IPS-20b (cell line): ENCODE measurements around the gene TNFRSF25.

Experiments used
- H3K27ac ChIP-seq: one replicate; pipeline ENCODE4 v1.5.1; 2013; ENCODE audit warnings: low read length
- H3K27me3 ChIP-seq: 2 replicates; pipeline ENCODE4 v1.6.1; 2013; ENCODE audit warnings: mild to moderate bottlenecking, low read length, inconsistent platforms; ENCODE audit not compliant: insufficient read depth
- H3K36me3 ChIP-seq: 2 replicates; pipeline ENCODE4 v1.6.1; 2013; ENCODE audit warnings: low read depth, mild to moderate bottlenecking, inconsistent platforms, low read length, moderate library complexity; ENCODE audit not compliant: insufficient read depth
- H3K4me1 ChIP-seq: 2 replicates; pipeline ENCODE4 v1.6.1; 2013; ENCODE audit warnings: mild to moderate bottlenecking, control low read depth, inconsistent platforms, low read length, moderate library complexity; ENCODE audit not compliant: insufficient read depth
- H3K4me3 ChIP-seq: 2 replicates; pipeline ENCODE4 v1.5.1; 2013; ENCODE audit warnings: mild to moderate bottlenecking, low read length, inconsistent platforms
- H3K9ac ChIP-seq: 2 replicates; pipeline ENCODE4 v1.6.1; 2013; ENCODE audit warnings: low read depth, mild to moderate bottlenecking, inconsistent platforms, low read length, moderate library complexity
- H3K9me3 ChIP-seq: 2 replicates; pipeline ENCODE4 v1.6.1; 2013; ENCODE audit warnings: mild to moderate bottlenecking, low read depth, low read length, inconsistent platforms; ENCODE audit not compliant: insufficient read depth

Gene TNFRSF25

GRCh38 chr1:6423321-6423999 lies 42.5 kb downstream of the TNFRSF25 start:
- Histone ChIP-seq H3K9me3 (no peaks in the 10 kb centered on the region), H3K9ac (no peak overlapping the region), H3K4me1 (no peaks in the 10 kb centered on the region), H3K4me3 (peak overlapping the region; percentile 24; the same call in 1 of the 2 replicates), H3K27ac (no peak overlapping the region), H3K36me3 (no peaks in the 10 kb centered on the region), H3K27me3 (peaks cover 96% of the 10 kb centered on the region)

- Histone ChIP-seq H3K4me3 (no peak overlapping the region), H3K27me3 (peaks cover 100% of the 10 kb centered on the region), H3K9ac (no peak overlapping the region), H3K27ac (no peak overlapping the region), H3K9me3 (no peaks in the 10 kb centered on the region), H3K4me1 (no peaks in the 10 kb centered on the region), H3K36me3 (no peaks in the 10 kb centered on the region)
Measured at GRCh38 chr1:6421266-6421665, 44.7 kb downstream of the TNFRSF25 start.

- no peak overlapping the region for H3K27ac ChIP-seq
- no peaks in the 10 kb centered on the region for H3K9me3 ChIP-seq
- no peaks in the 10 kb centered on the region for H3K36me3 ChIP-seq
- H3K4me1 ChIP-seq: no peaks in the 10 kb centered on the region
- peaks cover 100% of the 10 kb centered on the region for H3K27me3 ChIP-seq
- H3K9ac ChIP-seq: no peak overlapping the region
- peak overlapping the region; percentile 43 for H3K4me3 ChIP-seq
Measured at GRCh38 chr1:6420454-6421042, 45.4 kb downstream of the TNFRSF25 start.

- no peaks in the 10 kb centered on the region for H3K36me3 ChIP-seq
- peak within 1 kb of the TSS; percentile 43 for H3K4me3 ChIP-seq
- H3K27ac ChIP-seq: no peak within 1 kb of the TSS
- peaks cover 100% of the 10 kb centered on the region for H3K27me3 ChIP-seq
- no peak within 1 kb of the TSS for H3K9ac ChIP-seq
- H3K4me1 ChIP-seq: no peaks in the 10 kb centered on the region
- H3K9me3 ChIP-seq: no peaks in the 10 kb centered on the region
Measured at GRCh38 chr1:6419804-6420453, 46.0 kb downstream of the TNFRSF25 start, which contains the start of gene HES2. Gene HES2 (minus strand): TSS chr1:6419919. CDS start chr1:6419820, 99 bp downstream.

- Histone ChIP-seq H3K27me3 (peaks cover 100% of the 10 kb centered on the region), H3K4me3 (peak overlapping the region; percentile 30; the same call in 1 of the 2 replicates), H3K27ac (no peak overlapping the region), H3K9me3 (no peaks in the 10 kb centered on the region), H3K4me1 (peaks cover 4% of the 10 kb centered on the region; the same call in 1 of the 2 replicates), H3K36me3 (no peaks in the 10 kb centered on the region), H3K9ac (no peak overlapping the region)
Measured at GRCh38 chr1:6419397-6419803, 46.6 kb downstream of the TNFRSF25 start.

- no peaks in the 10 kb centered on the region for H3K9me3 ChIP-seq
- no peak overlapping the region for H3K27ac ChIP-seq
- H3K9ac ChIP-seq: no peak overlapping the region
- H3K4me1 ChIP-seq: peaks cover 4% of the 10 kb centered on the region; the same call in 1 of the 2 replicates
- peaks cover 100% of the 10 kb centered on the region for H3K27me3 ChIP-seq
- H3K36me3 ChIP-seq: no peaks in the 10 kb centered on the region
- H3K4me3 ChIP-seq: peak overlapping the region; percentile 30; the same call in 1 of the 2 replicates
Measured at GRCh38 chr1:6418668-6419396, 47.1 kb downstream of the TNFRSF25 start.

GRCh38 chr1:6417961-6418667 lies 47.9 kb downstream of the TNFRSF25 start:
- Histone ChIP-seq H3K27ac (no peak overlapping the region), H3K9me3 (no peaks in the 10 kb centered on the region), H3K36me3 (no peaks in the 10 kb centered on the region), H3K4me1 (peaks cover 4% of the 10 kb centered on the region; the same call in 1 of the 2 replicates), H3K9ac (no peak overlapping the region), H3K27me3 (peaks cover 100% of the 10 kb centered on the region), H3K4me3 (no peak overlapping the region)

GRCh38 chr1:6416906-6417305 lies 49.1 kb downstream of the TNFRSF25 start:
- Histone ChIP-seq H3K4me1 (peaks cover 4% of the 10 kb centered on the region; the same call in 1 of the 2 replicates), H3K36me3 (no peaks in the 10 kb centered on the region), H3K27me3 (peaks cover 93% of the 10 kb centered on the region)

GRCh38 chr1:6416295-6416656 lies 49.7 kb downstream of the TNFRSF25 start:
- peaks cover 4% of the 10 kb centered on the region; the same call in 1 of the 2 replicates for H3K4me1 ChIP-seq
- no peaks in the 10 kb centered on the region for H3K9me3 ChIP-seq
- H3K36me3 ChIP-seq: no peaks in the 10 kb centered on the region
- H3K27me3 ChIP-seq: peaks cover 89% of the 10 kb centered on the region
- H3K4me3 ChIP-seq: no peak overlapping the region
- H3K27ac ChIP-seq: no peak overlapping the region
- H3K9ac ChIP-seq: no peak overlapping the region

More at GRCh38 chr1:6416906-6417305, 49.1 kb downstream of the TNFRSF25 start:
- Histone ChIP-seq H3K9me3 (no peaks in the 10 kb centered on the region), H3K9ac (no peak overlapping the region), H3K4me3 (no peak overlapping the region), H3K27ac (no peak overlapping the region)

GRCh38 chr1:6414881-6415626 lies 50.9 kb downstream of the TNFRSF25 start:
- Histone ChIP-seq H3K4me3 (peak overlapping the region; percentile 12; the same call in 1 of the 2 replicates), H3K9me3 (no peaks in the 10 kb centered on the region), H3K36me3 (no peaks in the 10 kb centered on the region), H3K27me3 (peaks cover 83% of the 10 kb centered on the region), H3K4me1 (peaks cover 4% of the 10 kb centered on the region; the same call in 1 of the 2 replicates), H3K27ac (no peak overlapping the region), H3K9ac (no peak overlapping the region)
